Progenitor cell of endocrine pancreas (in vitro differentiated cells): ENCODE data around the gene OGDH. TPM values are rescaled to one million over a fixed set of nuclear protein-coding genes. Genes with fewer than 3 reads are reported as not detected.

Source experiments
- DNase-seq: peaks from one replicate; pipeline ENCODE4 v3.0.0; 2021; ENCODE audit warnings: low spot score; ENCODE audit not compliant: unreplicated experiment
- H3K27ac Mint-ChIP-seq: 2 replicates; pipeline ENCODE4 v1.8.0; 2021; ENCODE audit warnings: mild to moderate bottlenecking, moderate library complexity, mixed read lengths
- H3K27me3 Mint-ChIP-seq: 2 replicates; pipeline ENCODE4 v1.8.0; 2021; ENCODE audit warnings: mixed read lengths
- H3K36me3 Mint-ChIP-seq: 2 replicates; pipeline ENCODE4 v1.8.0; 2022; ENCODE audit warnings: mixed read lengths; ENCODE audit not compliant: insufficient read depth
- H3K4me1 Mint-ChIP-seq: 2 replicates; pipeline ENCODE4 v1.8.0; 2021; ENCODE audit warnings: low read depth, mixed read lengths
- H3K4me3 Mint-ChIP-seq: 2 replicates; pipeline ENCODE4 v1.8.0; 2021; ENCODE audit warnings: low read depth, mild to moderate bottlenecking, moderate library complexity, mixed read lengths
- H3K9me3 Mint-ChIP-seq: 2 replicates; pipeline ENCODE4 v1.8.0; 2021; ENCODE audit warnings: low read depth, mixed read lengths
- CTCF ChIP-seq: fragments of 200-600 bp; sonication (generic); IDR thresholded peaks from one replicate; pipeline ENCODE4 v1.5.0; 2021; ENCODE audit warnings: antibody characterized with exemption, mild to moderate bottlenecking; ENCODE audit not compliant: unreplicated experiment
- total RNA-seq: library from RNA; stranded (reverse); gene quantifications from 2 replicates; pipeline ENCODE4 v1.2.1, GENCODE V29; 2021

The OGDH gene
- total RNA-seq, 1 donor from 2014 or later = 105 TPM

- Mint-ChIP-seq H3K4me3 (no peak overlapping the region), H3K9me3 (peaks cover 12% of the 10 kb centered on the region), H3K36me3 (peaks cover 19% of the 10 kb centered on the region), H3K27me3 (no peaks in the 10 kb centered on the region), H3K27ac (no peak overlapping the region), H3K4me1 (peaks cover 3% of the 10 kb centered on the region)
- no peak for TF ChIP-seq CTCF
- no peak for DNase-seq
These were observed 58.5 kb downstream of the OGDH start for GRCh38 chr7:44664780-44665461.

- peaks cover 15% of the 10 kb centered on the region for H3K36me3 Mint-ChIP-seq
- no peak overlapping the region for H3K27ac Mint-ChIP-seq
- TF ChIP-seq CTCF = no peak
- H3K27me3 Mint-ChIP-seq = no peaks in the 10 kb centered on the region
- H3K9me3 Mint-ChIP-seq = peaks cover 5% of the 10 kb centered on the region
- no peak for DNase-seq
- peaks cover 3% of the 10 kb centered on the region for H3K4me1 Mint-ChIP-seq
- no peak overlapping the region for H3K4me3 Mint-ChIP-seq
These were observed 59.2 kb downstream of the OGDH start for GRCh38 chr7:44665531-44666213.

DNA sequence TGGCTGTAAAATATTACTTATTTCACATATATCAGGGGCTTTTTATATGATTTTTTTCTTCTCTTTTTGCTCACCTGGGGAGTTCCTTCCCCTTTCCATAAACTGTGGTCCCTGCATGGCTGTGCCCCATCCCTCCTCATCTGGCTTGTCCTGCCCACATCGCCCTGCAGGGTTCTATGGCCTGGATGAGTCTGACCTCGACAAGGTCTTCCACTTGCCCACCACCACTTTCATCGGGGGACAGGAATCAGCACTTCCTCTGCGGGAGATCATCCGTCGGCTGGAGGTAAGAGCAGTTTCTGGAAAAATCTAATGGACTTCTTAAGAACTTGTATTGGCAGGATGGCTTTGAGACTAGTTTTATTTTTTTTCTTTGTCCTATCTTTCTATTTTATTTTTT, 60.1 kb downstream of the OGDH start:
- no peaks in the 10 kb centered on the region for H3K9me3 Mint-ChIP-seq
- H3K4me3 Mint-ChIP-seq = no peak overlapping the region
- H3K27me3 Mint-ChIP-seq = no peaks in the 10 kb centered on the region
- H3K36me3 Mint-ChIP-seq = peaks cover 12% of the 10 kb centered on the region
- DNase-seq = no peak
- peak overlapping the region; percentile 40 for H3K27ac Mint-ChIP-seq
- peaks cover 3% of the 10 kb centered on the region for H3K4me1 Mint-ChIP-seq
- TF ChIP-seq CTCF = no peak

GRCh38 chr7:44667190-44667589, 60.8 kb downstream of the OGDH start:
- Mint-ChIP-seq H3K27ac (no peak overlapping the region), H3K27me3 (no peaks in the 10 kb centered on the region), H3K4me3 (no peak overlapping the region), H3K9me3 (no peaks in the 10 kb centered on the region), H3K4me1 (peaks cover 3% of the 10 kb centered on the region), H3K36me3 (peaks cover 11% of the 10 kb centered on the region)
- no peak for DNase-seq
- no peak for TF ChIP-seq CTCF

DNA sequence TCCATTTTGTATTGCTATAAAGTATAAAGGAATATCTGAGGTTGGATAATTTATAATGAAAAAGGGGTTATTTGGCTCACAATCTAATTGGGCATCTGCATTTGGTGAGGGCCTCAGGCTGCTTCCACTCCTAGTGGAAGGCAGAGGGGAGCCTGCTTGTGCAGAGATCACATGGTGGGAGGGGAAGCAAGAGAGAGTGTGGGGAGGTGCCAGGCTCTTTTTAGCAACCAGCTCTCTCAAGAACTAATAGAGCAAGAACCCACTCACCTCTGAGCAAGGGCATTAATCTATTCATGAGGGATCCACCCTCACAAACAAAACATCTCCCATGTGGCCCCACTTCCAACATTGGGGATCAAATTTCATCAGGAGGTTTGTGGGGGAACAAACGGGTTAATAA, 64.6 kb downstream of the OGDH start:
- no peak overlapping the region for H3K4me3 Mint-ChIP-seq
- peaks cover 10% of the 10 kb centered on the region for H3K36me3 Mint-ChIP-seq
- H3K27me3 Mint-ChIP-seq = no peaks in the 10 kb centered on the region
- H3K9me3 Mint-ChIP-seq = no peaks in the 10 kb centered on the region
- H3K4me1 Mint-ChIP-seq = no peaks in the 10 kb centered on the region
- no peak for DNase-seq
- no peak for TF ChIP-seq CTCF
- no peak overlapping the region for H3K27ac Mint-ChIP-seq
